ENCODE measurements around the gene MAG.

GRCh38 chr19:35293808-35294207 lies 1.8 kb downstream of the MAG start:
- no peak for TF ChIP-seq CTCF (conservative IDR thresholded peaks at IDR 0.05)
- TF ChIP-seq EZH2 (IDR thresholded peaks at IDR 0.05; ENCODE audit: low read depth): no peak

Measured in PC-9 (cell line).